HuH-7 (cell line): ENCODE results near the gene MYL9.
"Not testable (repeated sequence)": the region's sequence is repeated elsewhere in the genome, so short reads cannot be mapped to it uniquely, and the experiment has no call there.

Experiments used
- DNase-seq: peaks from one replicate; pipeline ENCODE4 v3.0.0; 2011; ENCODE audit warnings: low spot score

MYL9 gene

DNA sequence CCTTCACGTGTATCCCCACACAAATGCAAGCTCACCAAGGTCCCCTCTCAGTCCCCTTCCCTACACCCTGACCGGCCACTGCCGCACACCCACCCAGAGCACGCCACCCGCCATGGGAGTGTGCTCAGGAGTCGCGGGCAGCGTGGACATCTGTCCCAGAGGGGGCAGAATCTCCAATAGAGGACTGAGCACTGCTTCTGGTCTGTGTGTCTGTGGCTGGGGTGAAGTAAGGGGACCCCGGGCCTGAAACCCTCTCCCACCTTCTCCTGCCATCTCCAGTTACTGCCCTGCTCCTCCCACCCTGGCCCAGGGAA lies 8.3 kb downstream of the MYL9 start:
- DNase-seq: no peak

DNA sequence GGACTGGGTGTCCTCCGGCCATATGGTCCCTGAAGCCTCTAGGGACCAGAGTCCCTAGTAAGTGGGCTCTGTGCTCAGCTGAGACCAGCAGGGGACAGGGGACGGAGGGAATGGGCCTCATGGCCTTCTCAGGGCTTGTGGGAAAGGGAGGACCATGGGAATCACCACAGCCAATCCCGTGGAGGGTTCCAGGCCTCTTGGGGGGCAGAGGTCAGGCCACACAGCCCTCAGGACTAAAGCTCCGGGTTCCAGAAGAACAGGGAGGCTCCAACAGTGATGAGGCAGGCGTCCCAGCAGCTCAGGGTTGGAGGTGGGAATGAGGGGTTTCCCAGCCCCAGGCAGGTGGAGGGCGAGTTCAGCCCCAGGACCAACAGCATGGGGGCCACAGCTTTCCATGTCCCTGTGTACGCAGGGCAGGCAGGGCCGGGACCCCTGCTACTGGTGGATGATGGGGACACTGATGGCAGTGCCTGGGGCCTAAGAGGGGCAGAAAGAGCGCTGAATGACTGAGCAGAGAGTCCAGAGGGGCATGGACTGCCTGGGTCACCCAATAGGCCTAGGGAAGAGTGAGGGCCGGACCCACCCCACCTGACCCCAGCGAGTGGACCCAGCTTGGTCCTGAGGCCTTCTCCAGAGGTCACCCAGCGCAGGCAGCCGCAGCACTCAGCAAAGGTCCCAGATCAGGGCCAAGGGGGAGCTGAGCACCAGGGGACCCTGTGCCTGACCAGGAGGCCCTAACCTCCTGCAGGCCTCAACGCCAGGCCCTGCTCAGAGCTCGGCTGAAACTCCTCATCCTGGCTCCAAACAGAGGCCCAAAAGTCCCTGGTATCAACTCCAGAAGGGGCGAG lies 8.8 kb downstream of the MYL9 start:
- no peak for DNase-seq

DNA sequence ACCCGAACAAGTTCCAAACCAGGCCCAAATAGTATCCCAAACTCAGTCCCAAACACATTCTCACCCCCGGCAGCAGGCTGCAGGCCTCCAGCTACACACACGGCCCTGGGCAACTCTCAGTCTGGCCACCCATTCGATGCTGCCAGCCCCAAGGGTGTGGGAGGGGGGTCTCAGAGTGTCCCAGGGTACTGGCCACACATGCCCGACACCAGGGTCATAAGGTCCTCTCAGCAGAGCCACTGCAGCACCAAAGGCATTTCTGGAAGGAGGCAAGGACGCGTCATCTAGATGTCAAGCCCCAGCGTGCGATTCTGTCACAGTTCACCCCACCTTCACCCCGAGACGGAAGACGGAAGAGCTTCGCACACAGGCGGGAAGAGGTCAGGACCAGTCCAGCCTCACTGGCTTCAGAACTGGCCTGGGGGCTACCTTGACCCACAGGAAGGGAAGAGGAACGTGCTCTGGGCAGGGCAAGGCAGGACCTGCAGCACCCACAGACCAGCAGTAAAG lies 9.5 kb downstream of the MYL9 start:
- DNase-seq: no peak

DNA sequence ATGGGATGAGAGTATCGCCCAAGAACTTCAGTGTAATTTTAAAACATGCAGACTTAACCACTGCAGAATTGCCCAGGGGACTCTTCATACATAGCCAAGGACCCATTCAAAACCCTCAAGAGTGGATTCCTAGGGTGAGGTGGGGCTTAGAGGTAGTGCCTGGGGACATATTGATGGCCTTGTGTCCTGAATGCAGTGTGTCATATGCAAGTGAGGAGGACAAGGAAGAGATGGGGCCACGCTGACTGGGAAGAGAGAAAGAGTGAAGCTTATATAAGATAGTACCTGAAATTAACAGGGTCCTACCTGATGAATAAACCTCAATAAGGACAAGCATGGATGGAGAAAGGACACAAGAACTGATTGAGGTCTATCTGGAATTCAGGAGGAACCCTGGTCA lies 13.9 kb downstream of the MYL9 start:
- no peak for DNase-seq

DNA sequence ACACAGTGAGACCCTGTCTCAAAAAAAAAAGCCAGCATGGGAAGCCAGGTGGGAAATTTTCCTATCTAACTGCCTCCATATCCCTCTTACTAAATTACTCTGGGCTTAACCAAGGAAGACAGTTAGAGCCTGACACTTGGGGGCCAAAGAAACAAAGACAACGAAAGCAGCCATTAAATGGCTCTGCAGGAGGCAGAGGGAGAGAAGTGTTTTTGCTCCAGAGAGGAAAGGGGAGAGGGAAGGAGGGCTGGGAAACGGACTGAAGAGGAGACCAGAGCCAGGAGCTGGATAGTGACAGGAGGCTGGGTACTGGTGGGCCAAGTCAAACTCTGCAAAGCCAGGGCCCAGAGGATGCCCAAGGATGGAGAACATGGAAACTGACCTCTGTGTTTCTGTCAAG lies 21.4 kb downstream of the MYL9 start:
- no peak for DNase-seq

DNA sequence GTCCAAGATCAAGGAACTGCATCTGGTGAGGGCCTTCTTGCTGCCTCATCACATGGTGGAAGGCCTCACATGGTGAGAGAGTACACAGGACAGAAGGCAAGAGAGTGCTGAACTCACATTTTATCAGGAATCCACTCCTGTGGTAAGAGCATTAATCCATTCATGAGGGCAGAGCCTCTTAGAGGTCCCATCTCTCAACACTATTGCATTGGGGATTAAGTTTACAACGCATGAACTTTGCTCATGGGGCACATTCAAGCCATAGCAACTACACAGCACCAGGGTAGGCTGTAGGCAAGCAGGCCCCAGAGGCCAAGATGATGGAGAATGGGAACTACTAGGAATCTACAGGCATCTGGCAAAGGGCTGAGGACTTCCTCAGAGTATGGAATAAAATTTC lies 22.1 kb downstream of the MYL9 start:
- no peak for DNase-seq

DNA sequence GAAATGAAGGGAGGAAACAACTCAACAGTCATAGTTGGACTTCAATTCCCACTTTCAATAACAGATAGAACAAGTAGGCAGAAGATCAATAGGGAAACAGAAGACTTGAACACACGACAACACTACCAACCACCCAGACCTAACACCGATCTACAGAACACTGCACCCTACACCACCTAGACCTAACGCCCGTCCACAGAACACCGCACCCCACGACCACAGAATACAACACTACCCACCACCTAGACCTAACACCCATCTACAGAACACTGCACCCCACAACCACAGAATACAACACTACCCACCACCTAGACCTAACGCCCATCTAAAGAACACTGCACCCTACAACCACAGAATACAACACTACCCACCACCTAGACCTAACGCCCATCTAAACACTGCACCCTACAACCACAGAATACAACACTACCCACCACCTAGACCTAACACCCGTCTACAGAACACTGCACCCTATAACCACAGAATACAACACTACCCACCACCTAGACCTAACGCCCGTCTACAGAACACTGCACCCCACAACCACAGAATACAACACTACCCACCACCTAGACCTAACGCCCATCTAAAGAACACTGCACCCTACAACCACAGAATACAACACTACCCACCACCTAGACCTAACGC lies 22.9 kb downstream of the MYL9 start:
- DNase-seq: not testable (repeated sequence)

DNA sequence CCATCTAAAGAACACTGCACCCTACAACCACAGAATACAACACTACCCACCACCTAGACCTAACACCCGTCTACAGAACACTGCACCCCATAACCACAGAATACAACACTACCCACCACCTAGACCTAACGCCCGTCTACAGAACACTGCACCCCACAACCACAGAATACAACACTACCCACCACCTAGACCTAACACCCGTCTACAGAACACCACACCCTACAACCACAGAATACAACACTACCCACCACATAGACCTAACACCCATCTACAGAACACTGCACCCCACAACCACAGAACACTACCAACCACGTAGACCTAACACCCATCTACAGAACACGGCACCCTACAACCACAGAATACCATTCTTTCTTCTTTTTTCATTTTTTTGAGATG lies 23.4 kb downstream of the MYL9 start:
- DNase-seq: not testable (repeated sequence)

DNA sequence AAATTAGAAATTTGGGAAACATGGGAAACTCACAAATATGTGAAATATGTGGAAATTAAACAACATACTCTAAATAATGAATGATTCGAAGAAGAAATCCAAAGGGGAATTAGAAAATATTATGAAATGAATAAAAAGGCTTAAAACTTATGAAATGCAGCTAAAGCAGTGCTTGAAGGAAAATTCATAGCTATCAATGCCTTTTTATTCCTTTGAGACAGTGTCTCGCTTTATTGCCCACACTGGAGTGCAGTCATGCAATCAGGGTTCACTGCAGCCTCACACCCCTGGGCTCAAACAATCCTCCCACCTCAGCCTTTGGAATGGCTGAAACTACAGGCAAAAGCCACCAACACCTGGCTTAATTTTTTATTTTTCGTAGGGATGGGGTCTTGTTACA lies 24.2 kb downstream of the MYL9 start:
- DNase-seq: no peak

DNA sequence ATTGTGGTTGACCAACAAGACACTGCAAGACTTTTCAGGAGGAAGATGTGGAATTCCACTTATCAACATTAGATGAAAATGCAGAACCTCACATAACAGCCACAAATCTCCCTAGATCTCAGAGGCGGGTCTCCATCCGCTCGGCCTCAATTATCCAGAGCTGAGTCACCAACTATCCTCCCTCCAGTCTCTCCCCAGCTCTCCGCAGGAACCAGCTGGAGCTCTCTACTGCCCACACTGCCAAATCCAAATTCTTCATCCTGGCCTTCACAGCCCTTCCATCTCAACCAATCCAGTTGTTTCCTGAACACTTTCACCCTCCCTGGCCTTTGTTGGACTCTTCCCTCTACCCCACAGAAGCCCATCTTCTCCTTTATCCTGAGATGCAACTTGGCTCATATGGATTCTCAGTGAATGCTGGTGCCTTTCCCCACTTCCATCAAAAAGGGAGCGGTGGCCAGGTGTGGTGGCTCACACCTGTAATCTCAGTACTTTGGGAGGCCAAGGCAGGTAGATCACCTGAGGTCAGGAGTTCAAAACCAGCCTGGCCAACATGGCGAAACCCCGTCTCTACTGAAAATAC lies 28.6 kb downstream of the MYL9 start:
- DNase-seq: no peak

DNA sequence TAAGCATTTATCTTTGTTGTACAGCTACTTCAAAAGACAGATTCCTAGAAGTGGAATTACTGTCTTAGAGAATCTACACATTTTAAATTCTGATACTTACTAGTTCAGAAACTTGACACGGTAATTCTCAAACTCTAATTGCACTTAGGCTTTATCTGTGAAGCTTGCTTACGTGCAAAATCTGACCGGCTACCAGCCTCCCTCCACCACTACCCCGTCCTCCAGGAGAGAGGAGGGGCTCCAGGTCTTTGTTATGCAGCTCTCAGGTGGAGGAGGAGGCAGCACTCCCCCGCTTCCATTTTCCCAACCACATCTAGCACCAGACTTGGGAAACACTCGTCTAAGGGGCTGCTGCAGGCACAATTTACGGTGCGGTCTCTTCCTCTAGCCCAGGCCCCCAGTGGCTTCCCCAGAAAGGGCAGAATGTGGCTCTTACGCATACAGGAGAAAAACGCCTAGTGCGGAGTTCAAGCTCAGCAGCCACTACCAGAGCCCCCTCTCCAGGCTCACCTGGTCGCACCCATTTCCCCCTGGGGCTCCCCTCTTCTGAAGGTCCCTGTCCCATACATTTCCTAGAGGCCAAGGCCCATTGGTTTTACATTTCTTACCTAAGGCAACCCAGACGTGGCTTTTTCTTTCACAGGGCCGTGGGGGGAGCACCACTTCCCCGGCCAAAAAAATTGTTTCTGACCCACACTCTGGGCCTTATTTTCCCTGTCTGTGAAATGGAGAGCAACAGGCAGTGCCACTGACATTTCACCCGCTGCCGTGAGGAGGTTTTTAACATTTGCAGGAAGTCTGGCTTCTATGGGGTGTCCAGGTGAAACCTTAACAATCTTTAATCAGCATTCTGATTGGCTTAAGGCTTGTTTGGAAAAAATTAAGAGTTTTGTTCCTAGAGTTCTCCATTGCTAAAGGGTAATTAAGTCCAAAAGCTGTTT lies 30.5 kb downstream of the MYL9 start:
- DNase-seq: peak; percentile 32

DNA sequence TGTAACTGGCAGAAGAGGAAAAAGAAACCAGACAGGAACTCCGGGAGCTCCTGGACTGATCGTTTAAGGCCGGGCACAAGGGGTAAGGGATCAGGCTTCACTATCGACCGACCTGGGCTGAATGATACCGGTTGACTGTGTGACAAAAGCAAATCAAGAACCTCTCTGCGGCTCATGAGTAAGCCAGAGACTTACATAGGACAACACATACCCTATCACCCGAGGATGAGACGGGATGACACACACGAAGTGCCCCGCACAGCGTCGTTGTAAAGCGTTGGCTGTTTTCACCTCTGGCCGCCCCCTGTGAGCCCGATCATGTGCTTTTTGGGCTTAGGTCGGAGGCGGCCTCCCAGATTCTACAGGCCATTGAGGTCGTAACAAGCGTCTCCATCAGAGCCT lies 31.4 kb downstream of the MYL9 start:
- peak; percentile 64 for DNase-seq

DNA sequence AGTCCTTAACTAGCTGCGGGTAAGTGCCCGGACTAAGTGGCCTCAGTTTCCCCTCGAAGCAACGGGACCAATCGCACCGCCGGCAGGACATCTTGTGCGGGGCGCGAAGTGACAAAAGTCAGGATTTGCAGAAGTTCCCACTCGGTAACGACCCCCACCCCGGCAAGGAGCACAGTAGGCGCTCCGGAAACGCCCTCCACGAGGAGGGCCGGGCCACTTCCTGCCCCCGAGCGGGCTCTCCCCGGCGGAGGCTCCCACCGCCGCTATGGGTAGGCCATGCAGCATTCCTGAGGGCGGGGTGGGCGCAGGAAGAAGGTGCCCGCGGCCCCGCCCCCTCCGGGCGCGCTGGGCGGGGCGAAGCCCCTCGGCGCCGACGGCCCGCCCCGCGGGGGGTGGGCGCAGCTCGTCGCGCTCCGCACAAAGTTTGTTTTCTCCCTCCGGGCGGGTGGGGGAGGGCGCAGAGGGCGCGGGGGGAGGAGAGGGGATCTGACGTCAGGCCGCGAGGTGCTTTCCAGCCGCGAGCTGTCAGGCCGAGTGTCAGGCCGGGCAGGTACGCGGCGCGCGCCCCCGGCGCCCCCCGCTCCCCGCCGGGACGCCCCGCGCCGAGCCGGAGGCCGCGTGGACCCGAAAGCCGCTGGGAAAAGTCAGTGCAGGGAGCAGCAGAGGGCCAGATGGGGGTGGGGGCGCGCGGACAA lies 31.9 kb downstream of the MYL9 start, which contains the start of gene TGIF2:
TGIF2 (plus strand) TSS at position 495 of the 695 bp plus-strand sequence. CDS start 5,178 bp downstream, outside the sequence.
- peak; percentile 97 for DNase-seq

DNA sequence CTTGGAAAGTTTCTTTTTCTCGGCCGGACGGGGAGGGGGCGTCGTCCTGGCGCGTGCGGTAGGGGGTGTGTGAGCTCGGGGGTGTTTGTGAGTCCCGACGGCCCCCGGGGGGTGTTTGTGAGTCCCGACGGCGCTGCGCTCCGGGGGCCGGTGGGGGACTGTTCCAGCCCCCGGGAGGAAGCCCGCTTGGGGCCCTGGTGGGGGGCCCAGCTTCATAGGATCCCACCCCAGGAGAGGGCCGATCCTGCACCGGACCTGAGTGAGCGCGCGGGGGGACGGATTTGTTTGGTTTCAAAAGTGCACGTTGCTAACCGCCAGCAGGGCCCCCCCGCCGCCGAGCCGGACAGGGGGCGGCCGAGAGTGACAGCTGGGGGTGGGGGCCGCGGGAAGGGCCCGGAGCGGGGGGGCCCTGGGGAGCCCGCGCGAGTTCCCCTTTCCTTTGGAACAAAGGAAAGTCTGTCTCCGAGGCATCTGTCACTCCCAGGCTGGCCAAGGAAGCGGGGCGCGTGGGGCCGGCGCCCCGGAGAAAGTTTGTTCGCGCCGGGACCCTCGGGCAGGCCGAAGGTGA lies 32.6 kb downstream of the MYL9 start:
- DNase-seq: peak; percentile 42

DNA sequence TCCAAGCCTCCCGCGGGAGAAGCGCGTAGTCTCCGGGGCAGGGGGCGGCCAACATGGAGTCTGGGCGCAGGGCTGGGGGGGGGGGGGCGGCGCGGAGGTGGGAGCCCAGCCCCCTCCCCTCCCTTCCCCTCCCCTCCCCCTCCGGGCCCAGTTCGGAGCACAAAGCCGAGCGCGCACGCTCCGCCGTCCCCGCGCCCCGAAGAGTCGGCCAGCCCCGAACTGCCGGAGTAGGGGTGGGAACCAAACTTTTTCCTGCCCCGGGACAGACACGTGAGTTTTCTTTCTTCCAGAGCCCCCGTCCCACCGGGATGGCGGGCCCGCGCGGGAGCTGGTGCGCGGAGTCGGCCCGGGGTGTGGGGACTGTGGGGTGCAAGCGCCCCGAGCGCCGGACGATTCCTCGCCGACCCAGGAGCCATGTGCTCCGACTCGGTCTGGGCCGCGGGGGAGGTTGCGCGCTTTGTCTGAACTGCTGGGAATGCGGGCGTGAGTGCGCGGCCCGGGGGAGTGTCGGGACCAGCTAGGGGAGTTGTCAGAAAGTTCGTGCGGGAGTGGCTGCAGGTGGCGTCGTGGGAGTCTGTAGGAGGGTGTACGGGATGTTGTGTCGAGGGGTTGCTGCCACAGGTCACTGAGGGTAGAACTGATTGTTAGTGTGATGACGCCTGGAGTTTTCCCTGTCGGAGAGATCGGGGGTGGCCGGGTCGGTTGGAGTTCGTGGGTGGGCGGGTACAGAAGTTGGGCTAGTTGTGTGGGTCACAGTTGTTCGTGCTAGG lies 33.2 kb downstream of the MYL9 start:
- peak; percentile 71 for DNase-seq

DNA sequence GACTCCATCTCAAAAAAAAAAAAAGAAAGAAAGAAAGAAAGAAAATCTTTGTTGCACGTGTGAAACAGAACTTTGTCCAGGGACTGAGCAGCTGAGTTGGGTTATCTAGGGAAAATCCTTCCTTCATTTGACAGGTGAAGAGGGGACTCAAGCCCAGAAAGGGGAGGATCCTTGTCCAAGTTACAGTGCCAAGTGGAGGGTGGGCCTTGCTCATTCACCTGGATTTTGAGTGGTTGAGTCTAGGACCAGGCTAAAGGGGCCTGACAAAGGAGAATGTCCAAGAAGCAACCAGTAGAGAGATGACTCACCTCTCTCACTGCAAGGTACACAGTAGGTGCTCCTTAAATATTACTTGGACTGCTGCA lies 34.7 kb downstream of the MYL9 start:
- DNase-seq: no peak

DNA sequence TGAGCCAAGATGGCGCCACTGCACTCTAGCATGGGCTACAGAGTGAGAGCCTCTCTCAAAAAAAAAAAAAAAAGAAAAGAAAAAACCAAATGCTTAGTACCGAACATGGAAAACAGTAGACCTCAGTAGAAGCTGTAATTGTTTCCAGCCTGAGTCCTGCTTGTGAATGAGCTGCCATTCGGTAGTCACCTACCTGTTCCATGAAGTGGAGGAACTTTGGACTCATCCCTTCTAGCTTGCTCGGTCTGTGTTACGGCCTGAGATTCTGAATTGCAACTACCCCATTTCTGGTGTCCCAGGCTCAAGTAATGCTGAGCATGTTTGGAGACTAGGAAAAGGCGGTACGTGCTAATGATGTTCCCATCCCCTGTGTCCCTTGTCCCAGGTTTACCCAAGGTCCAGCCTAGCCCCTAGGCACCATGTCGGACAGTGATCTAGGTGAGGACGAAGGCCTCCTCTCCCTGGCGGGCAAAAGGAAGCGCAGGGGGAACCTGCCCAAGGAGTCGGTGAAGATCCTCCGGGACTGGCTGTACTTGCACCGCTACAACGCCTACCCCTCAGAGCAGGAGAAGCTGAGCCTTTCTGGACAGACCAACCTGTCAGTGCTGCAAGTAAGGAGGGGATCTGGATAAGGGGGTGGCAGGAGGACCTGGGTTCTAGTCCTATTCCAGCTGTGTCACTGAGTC lies 37.2 kb downstream of the MYL9 start:
- no peak for DNase-seq

DNA sequence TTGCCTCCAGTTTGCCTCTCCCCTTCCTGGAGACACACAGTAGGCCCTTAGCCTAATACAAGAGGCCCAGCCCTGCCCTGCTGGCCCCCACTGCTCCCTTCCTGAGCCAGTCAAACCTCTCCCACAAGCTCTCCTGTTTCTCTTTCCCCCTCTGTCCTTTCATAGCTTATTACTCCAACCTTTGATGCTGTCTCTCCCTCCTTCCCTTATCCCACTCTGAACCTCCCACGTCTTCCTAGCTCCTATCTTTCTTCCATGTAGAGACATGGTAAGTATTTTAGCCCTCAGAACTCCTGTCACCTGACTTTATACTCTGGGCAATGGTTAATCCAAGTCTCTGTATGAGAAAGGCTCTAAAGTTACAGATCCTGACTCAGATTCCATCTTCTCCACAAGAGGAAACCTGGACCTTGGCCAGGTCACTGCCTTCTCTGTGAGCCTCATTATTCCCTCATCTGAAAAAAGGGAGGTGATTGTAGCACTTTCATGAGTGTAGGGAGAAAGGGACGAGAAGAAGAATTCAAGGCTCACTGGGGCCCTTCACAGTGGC lies 38.8 kb downstream of the MYL9 start:
- DNase-seq: no peak

DNA sequence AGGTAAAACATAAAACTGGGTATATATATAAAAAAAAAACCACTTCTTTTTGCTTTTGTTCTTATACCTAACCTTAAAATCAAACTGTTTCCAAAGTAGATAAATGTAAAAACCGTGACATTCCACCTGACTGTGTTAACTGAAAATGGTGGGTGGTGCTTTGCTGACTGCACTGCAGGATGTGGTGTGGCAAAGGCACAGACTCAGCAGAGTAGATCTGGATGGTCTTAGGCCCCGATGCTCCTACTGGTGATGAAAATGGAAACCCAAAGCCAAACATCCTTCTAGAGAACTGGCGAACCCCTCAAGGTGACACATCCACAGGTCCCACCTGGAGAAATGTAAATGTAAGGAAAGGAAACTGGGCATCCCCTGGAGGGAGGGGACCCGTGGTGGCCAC lies 41.0 kb downstream of the MYL9 start:
- DNase-seq: no peak
